Endothelial cell of umbilical vein (primary cell): ENCODE data around the gene TUBB8B.
"Not testable (repeated sequence)": the region's sequence is repeated elsewhere in the genome, so short reads cannot be mapped to it uniquely, and the experiment has no call there.

ENCODE experiments used
- CTCF ChIP-seq, 2 donors: IDR thresholded peaks; 1 replicate in 1 of 2; 2 replicates in 1 of 2; pipeline ENCODE4 v1.5.1; 2011; ENCODE audit warnings: low read length in 2 of 2, mild to moderate bottlenecking in 2 of 2, moderate library complexity in 2 of 2, control low read depth in 1 of 2, inconsistent platforms in 1 of 2, low read depth in 1 of 2; ENCODE audit not compliant: insufficient read depth in 1 of 2; ENCODE audit errors: extremely low read depth in 1 of 2
- MAX ChIP-seq: IDR thresholded peaks from 2 replicates; pipeline ENCODE4 v1.6.1; 2011; ENCODE audit not compliant: insufficient read depth, insufficient read length

GRCh38 chr18:95580-95979 is 46.2 kb upstream of the TUBB8B start:
- TF ChIP-seq CTCF (IDR thresholded peaks at IDR 0.05; ENCODE audit: extremely low read depth in 1 of 2, insufficient read depth in 1 of 2, low read depth in 1 of 2, low read length in 2 of 2); MAX: not testable (repeated sequence)
